Activated naive CD8-positive, alpha-beta T cell treated with anti-CD3 and anti-CD28 coated beads for 36 hours (primary cell): ENCODE measurements around the gene PRRC2A. TPM values are rescaled to one million over a fixed set of nuclear protein-coding genes. Genes with fewer than 3 reads are reported as not detected.

Source experiments
- DNase-seq: peaks from one replicate; pipeline ENCODE4 v3.0.0; 2021
- H3K27ac Mint-ChIP-seq: one replicate; pipeline ENCODE4 v1.8.0; 2022; ENCODE audit warnings: mild to moderate bottlenecking, moderate library complexity, mixed read lengths
- H3K27me3 Mint-ChIP-seq: one replicate; pipeline ENCODE4 v1.8.0; 2022; ENCODE audit warnings: mild to moderate bottlenecking, mixed read lengths
- H3K36me3 Mint-ChIP-seq: one replicate; pipeline ENCODE4 v1.8.0; 2021; ENCODE audit warnings: mild to moderate bottlenecking, mixed read lengths
- H3K4me1 Mint-ChIP-seq: one replicate; pipeline ENCODE4 v1.8.0; 2021; ENCODE audit warnings: mixed read lengths
- H3K4me3 Mint-ChIP-seq: one replicate; pipeline ENCODE4 v1.8.0; 2022; ENCODE audit warnings: mild to moderate bottlenecking, moderate library complexity, mixed read lengths
- H3K9me3 Mint-ChIP-seq: one replicate; pipeline ENCODE4 v1.8.0; 2022; ENCODE audit warnings: mixed read lengths
- total RNA-seq, 2 experiments: library from RNA; stranded (reverse); gene quantifications; one replicate each; pipeline ENCODE4 v1.2.3, GENCODE V29; 2021

The PRRC2A gene
- total RNA-seq, 2 experiments from 2014 or later, result 244 to 252 TPM

DNA sequence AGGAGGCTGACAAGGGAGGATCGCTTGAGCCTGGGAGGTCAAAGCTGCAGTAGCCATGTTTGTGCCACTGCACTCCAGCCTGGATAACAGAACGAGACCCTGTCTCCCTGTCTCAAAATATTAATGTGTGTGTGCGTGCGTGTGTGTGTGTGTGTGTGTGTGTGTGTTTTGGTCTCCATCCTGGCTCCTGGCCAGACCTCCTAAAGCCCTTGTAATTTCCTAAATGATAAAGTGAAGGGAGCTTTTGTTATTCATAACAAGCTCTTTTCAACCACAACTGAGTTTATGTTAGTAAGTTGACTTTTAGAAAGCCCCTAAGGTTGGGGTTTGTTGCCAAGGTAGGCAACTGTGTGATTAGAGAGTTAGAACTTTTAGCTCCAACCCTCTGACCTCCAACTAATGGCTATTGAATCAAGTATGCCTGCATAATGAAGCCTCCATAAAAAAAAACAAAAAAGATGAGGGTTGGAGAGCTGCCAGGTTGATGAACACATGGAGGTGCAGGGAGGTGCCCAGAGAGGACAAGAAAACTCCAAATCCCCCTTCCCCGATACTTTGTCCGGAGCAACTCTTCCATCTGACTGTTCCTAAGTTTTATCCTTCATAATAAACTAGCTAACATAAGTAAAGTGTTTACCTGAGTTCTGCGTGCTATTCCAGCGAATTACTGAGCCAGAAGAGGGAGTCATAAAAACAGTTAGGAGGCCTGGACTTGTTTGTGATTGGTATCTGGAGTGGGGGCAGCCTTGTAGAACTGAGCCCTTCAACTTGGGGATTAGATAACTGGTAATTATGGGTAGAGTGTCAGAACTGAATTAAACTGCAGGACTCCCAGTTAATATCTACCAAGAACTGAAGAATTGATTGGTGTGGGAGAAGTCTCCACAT, 10.8 kb upstream of the PRRC2A start:
- no peaks in the 10 kb centered on the region for H3K36me3 Mint-ChIP-seq
- no peak overlapping the region for H3K27ac Mint-ChIP-seq

GRCh38 chr6:31610968-31611367, 9.5 kb upstream of the PRRC2A start:
- no peak overlapping the region for H3K4me3 Mint-ChIP-seq
- H3K4me1 Mint-ChIP-seq, result peaks cover 18% of the 10 kb centered on the region
- no peaks in the 10 kb centered on the region for H3K9me3 Mint-ChIP-seq
- H3K27me3 Mint-ChIP-seq, result no peaks in the 10 kb centered on the region
- peaks cover under 1% of the 10 kb centered on the region for H3K36me3 Mint-ChIP-seq
- no peak for DNase-seq
- H3K27ac Mint-ChIP-seq, result no peak overlapping the region

More for the DNA sequence above, 10.8 kb upstream of the PRRC2A start:
- Mint-ChIP-seq H3K9me3 (no peaks in the 10 kb centered on the region), H3K27me3 (no peaks in the 10 kb centered on the region), H3K4me1 (peaks cover 6% of the 10 kb centered on the region), H3K4me3 (no peak overlapping the region)
- DNase-seq, result no peak

- no peaks in the 10 kb centered on the region for H3K27me3 Mint-ChIP-seq
- DNase-seq, result no peak
- peaks cover 36% of the 10 kb centered on the region for H3K4me1 Mint-ChIP-seq
- H3K27ac Mint-ChIP-seq, result no peak overlapping the region
- H3K4me3 Mint-ChIP-seq, result no peak overlapping the region
- no peaks in the 10 kb centered on the region for H3K9me3 Mint-ChIP-seq
- peaks cover 17% of the 10 kb centered on the region for H3K36me3 Mint-ChIP-seq
Observed at GRCh38 chr6:31614075-31614619, 6.4 kb upstream of the PRRC2A start.

GRCh38 chr6:31614684-31615578, 5.6 kb upstream of the PRRC2A start, which contains the start of gene AIF1:
AIF1 (plus strand) TSS chr6:31615234; CDS start chr6:31615330, 96 bp downstream.
- H3K9me3 Mint-ChIP-seq, result no peaks in the 10 kb centered on the region
- H3K4me3 Mint-ChIP-seq, result peak within 1 kb of the TSS; percentile 90
- peaks cover 22% of the 10 kb centered on the region for H3K36me3 Mint-ChIP-seq
- DNase-seq, result no peak
- peak within 1 kb of the TSS; percentile 92 for H3K27ac Mint-ChIP-seq
- peaks cover 38% of the 10 kb centered on the region for H3K4me1 Mint-ChIP-seq
- H3K27me3 Mint-ChIP-seq, result no peaks in the 10 kb centered on the region

GRCh38 chr6:31615748-31616147, 4.8 kb upstream of the PRRC2A start:
- DNase-seq, result peak; percentile 47
- peak overlapping the region; percentile 90 for H3K4me3 Mint-ChIP-seq
- H3K27ac Mint-ChIP-seq, result peak overlapping the region; percentile 92
- H3K4me1 Mint-ChIP-seq, result peaks cover 38% of the 10 kb centered on the region
- H3K9me3 Mint-ChIP-seq, result no peaks in the 10 kb centered on the region
- peaks cover 22% of the 10 kb centered on the region for H3K36me3 Mint-ChIP-seq
- peaks cover 4% of the 10 kb centered on the region for H3K27me3 Mint-ChIP-seq

- H3K36me3 Mint-ChIP-seq, result peaks cover 32% of the 10 kb centered on the region
- H3K4me1 Mint-ChIP-seq, result peaks cover 39% of the 10 kb centered on the region
- H3K27me3 Mint-ChIP-seq, result peaks cover 4% of the 10 kb centered on the region
Observed at GRCh38 chr6:31617010-31617409, 3.5 kb upstream of the PRRC2A start.

DNA sequence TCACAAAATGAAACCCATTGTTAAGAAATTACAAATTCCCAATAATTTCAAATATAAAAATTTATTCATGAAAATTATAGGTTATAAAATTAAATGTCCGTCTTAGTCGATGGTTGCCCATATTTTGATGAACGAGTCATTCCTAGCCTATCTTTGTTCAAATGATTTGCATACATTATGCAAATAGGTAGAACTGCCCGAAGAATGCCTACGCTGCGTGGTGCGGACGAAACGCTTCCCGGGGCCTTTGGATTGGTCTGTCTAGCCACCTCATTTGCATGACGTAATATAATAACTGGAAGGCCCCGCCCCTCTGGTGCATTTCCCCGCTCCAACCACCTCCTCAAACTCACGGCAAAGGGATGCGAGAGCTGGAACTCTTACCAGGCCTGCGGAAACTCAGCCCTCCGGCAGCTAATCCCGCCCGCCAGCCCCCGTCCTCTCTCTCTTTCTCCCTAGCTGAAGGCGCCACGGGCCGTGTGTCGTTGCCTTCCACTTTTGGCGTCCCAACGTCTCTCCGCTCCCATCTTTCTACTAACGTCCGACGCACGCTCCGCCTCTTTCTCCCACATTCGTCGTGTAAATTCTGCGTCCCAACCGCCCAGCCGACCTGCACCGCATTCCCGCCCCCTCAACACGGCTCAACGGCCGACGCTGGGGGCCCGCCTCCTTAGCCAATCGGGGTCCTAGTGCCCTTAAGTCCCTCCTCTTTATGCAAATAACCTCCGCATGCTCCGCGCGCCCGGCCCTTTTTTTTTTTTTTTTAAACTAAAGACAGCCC, 520 bp upstream of the PRRC2A start:
- peak; percentile 98 for DNase-seq
- peaks cover 4% of the 10 kb centered on the region for H3K27me3 Mint-ChIP-seq
- H3K4me1 Mint-ChIP-seq, result peaks cover 43% of the 10 kb centered on the region
- H3K4me3 Mint-ChIP-seq, result peak overlapping the region; percentile 85
- H3K27ac Mint-ChIP-seq, result peak overlapping the region; percentile 97
- no peaks in the 10 kb centered on the region for H3K9me3 Mint-ChIP-seq
- peaks cover 54% of the 10 kb centered on the region for H3K36me3 Mint-ChIP-seq

More at GRCh38 chr6:31617010-31617409, 3.5 kb upstream of the PRRC2A start:
- Mint-ChIP-seq H3K4me3 (peak overlapping the region; percentile 90), H3K9me3 (no peaks in the 10 kb centered on the region), H3K27ac (peak overlapping the region; percentile 92)
- no peak for DNase-seq

DNA sequence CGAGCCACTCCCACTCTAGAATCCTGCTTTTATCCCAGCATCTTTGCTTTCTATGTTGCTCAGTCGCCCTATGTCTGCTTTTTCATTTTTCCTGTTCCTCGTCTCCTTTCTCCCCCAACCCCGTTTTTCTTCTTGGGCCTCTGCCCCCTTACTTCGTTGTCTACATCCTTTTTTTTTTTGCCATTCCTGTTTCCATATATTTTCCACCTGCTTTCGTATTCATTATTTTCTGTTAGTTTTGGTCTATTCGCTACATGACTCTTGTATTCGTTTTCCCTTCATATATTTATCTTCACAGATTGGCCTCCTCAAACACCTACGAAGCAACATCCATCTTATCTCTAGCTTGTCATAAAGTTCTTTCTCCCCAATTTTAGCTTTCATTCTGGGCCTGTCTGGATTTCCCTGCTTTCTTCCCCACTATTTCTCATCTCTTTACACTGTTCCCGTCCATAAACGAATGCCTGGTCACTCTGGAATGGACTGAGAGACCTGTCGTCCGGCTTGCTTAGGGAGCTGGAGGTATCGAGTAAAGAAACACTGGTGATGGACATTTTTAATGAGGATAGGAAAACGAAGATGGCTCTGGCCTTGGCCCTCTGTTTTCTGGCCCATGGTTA, 915 bp downstream of the PRRC2A start:
- Mint-ChIP-seq H3K9me3 (no peaks in the 10 kb centered on the region), H3K27me3 (peaks cover 4% of the 10 kb centered on the region), H3K27ac (peak overlapping the region; percentile 97), H3K36me3 (peaks cover 61% of the 10 kb centered on the region), H3K4me3 (peak overlapping the region; percentile 85), H3K4me1 (peaks cover 31% of the 10 kb centered on the region)
- no peak for DNase-seq

DNA sequence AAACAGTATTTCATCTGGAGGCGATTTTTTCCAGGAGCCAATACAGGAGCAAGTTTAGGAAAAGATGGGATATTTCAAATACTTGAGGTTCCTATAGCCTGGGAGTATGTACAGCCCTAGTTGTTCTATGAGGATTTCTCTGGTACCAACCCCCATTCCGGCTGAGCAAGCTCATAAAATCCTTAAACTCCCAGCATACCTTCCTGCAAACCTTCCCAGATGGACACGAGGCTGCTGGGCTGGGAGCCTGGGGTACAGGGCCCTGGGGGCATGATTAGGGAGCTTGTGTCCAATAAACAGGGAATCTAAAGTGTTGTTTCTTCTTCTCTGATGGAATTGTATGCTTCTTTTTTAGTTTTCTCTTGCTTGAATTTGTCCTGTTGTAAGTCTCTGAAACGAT, 1.5 kb downstream of the PRRC2A start:
- peaks cover 4% of the 10 kb centered on the region for H3K27me3 Mint-ChIP-seq
- peaks cover 26% of the 10 kb centered on the region for H3K4me1 Mint-ChIP-seq
- no peak for DNase-seq
- peaks cover 59% of the 10 kb centered on the region for H3K36me3 Mint-ChIP-seq
- peak overlapping the region; percentile 97 for H3K27ac Mint-ChIP-seq
- H3K4me3 Mint-ChIP-seq, result peak overlapping the region; percentile 85
- no peaks in the 10 kb centered on the region for H3K9me3 Mint-ChIP-seq

GRCh38 chr6:31622684-31623091, 2.2 kb downstream of the PRRC2A start:
- Mint-ChIP-seq H3K9me3 (no peaks in the 10 kb centered on the region), H3K4me1 (peaks cover 23% of the 10 kb centered on the region), H3K27me3 (peaks cover 4% of the 10 kb centered on the region), H3K36me3 (peaks cover 65% of the 10 kb centered on the region), H3K4me3 (peak overlapping the region; percentile 85), H3K27ac (peak overlapping the region; percentile 97)
- DNase-seq, result no peak

DNA sequence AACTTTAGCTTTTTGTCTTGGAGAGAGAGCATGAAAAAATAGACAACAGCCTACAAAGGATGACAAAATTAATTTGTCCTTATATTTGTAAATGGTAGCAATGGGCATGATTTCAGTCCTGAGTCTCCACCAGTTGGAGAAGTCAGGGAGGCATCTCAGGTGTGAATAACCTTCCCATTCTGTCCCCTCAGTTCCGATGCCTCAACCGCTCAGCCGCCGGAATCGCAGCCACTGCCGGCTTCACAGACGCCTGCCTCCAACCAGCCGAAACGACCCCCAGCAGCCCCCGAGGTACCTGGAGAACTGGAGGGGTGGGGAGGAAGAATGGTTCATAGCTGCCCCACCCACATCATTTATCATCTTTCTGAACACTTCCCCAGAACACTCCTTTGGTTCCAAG, 3.6 kb downstream of the PRRC2A start:
- no peaks in the 10 kb centered on the region for H3K9me3 Mint-ChIP-seq
- peaks cover 18% of the 10 kb centered on the region for H3K4me1 Mint-ChIP-seq
- H3K4me3 Mint-ChIP-seq, result no peak overlapping the region
- H3K27ac Mint-ChIP-seq, result peak overlapping the region; percentile 17
- peaks cover 4% of the 10 kb centered on the region for H3K27me3 Mint-ChIP-seq
- DNase-seq, result no peak
- H3K36me3 Mint-ChIP-seq, result peaks cover 64% of the 10 kb centered on the region

- H3K27me3 Mint-ChIP-seq, result no peaks in the 10 kb centered on the region
- H3K27ac Mint-ChIP-seq, result peak overlapping the region; percentile 43
- H3K4me1 Mint-ChIP-seq, result peaks cover 16% of the 10 kb centered on the region
- no peak overlapping the region for H3K4me3 Mint-ChIP-seq
- no peaks in the 10 kb centered on the region for H3K9me3 Mint-ChIP-seq
- H3K36me3 Mint-ChIP-seq, result peaks cover 69% of the 10 kb centered on the region
- DNase-seq, result no peak
Observed at GRCh38 chr6:31626952-31627351, 6.4 kb downstream of the PRRC2A start.

DNA sequence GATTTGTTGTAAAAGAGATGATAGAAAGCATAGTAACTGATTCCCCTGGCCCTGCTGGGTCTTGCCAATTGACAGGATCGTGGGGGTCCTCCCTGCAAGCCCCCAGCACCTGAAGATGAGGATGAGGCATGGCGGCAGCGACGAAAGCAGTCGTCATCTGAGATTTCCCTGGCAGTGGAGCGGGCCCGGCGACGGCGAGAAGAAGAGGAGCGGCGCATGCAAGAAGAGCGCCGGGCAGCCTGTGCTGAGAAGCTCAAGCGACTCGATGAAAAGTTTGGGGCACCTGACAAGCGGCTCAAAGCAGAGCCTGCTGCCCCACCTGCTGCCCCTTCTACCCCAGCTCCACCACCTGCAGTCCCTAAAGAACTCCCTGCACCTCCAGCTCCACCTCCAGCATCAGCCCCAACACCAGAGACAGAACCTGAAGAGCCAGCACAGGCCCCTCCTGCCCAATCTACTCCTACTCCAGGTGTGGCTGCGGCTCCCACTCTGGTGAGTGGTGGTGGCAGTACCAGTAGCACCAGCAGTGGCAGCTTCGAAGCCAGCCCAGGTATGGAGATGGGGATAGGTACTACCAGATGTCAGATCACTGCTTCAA, 7.3 kb downstream of the PRRC2A start:
- Mint-ChIP-seq H3K36me3 (peaks cover 62% of the 10 kb centered on the region), H3K27ac (peak overlapping the region; percentile 50), H3K9me3 (no peaks in the 10 kb centered on the region)

More for the DNA sequence above, 7.3 kb downstream of the PRRC2A start:
- DNase-seq, result no peak
- peaks cover 8% of the 10 kb centered on the region for H3K4me1 Mint-ChIP-seq
- H3K27me3 Mint-ChIP-seq, result no peaks in the 10 kb centered on the region
- no peak overlapping the region for H3K4me3 Mint-ChIP-seq
